ENCODE measurements around the gene PACSIN2. TPM values are rescaled to one million over a fixed set of nuclear protein-coding genes. Genes with fewer than 3 reads are reported as not detected.
"Not testable (repeated sequence)": the region's sequence is repeated elsewhere in the genome, so short reads cannot be mapped to it uniquely, and the experiment has no call there.

The PACSIN2 gene
- total RNA-seq, 1 donor from 2014 or later = 48.9 TPM

DNA sequence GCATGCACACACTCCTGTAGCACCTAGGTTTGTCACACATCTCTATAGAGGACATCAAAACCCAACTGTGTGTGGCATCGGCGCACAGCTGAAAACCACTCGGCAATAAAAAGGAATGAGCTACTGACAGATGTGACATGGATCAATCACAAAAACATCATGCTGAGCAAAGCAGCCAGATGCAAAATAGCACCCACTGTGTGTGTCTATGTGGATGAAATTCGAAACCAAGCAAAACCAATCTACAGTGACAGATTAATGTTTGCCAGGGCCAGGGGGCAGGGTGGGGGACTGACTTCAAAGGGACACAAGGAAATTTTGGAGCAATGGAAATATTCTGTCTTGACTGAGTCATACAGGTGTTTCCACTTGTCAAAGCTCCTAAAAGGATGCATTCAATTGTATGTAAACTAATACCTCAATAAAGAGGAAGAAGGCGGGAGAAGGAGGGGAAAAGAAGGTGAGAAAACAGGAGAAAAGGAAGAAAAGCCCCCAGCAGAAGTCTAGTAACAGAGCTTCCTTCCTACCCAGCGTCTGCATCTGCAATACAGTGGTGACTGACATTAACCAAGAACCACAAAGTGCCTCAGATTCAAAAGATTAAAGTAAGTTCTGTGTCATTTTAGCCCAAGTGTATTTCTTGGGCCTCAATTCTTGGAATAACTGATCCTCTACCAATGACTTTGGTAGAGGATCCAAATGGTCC is 49.8 kb downstream of the PACSIN2 start:
- H3K4me1 Mint-ChIP-seq = peaks cover 69% of the 10 kb centered on the region
- ChIA-PET POLR2A (interaction anchor here (0.6 to 2.4 kb wide), 9 partner anchors 31 to 352 kb away, joined by 3 to 24 read pairs (median 5); partner anchors contain the start of genes PACSIN2 and POLDIP3), CTCF (interaction anchor here (1.0 to 4.4 kb wide), 2 partner anchors 55 to 98 kb away, joined by 3 to 26 read pairs; no protein-coding TSS in a partner anchor)
- intact Hi-C loops (cut with micrococcal nuclease) = loop anchor here (1.0 to 10.0 kb wide), 7 partner anchors 34 to 303 kb away; partner anchors contain the start of gene PACSIN2
- H3K36me3 Mint-ChIP-seq (ENCODE audit: low read depth) = peaks cover 34% of the 10 kb centered on the region
- H3K4me3 Mint-ChIP-seq = peak overlapping the region; percentile 55
- H3K27ac Mint-ChIP-seq = peak overlapping the region; percentile 88
- ATAC-seq (ENCODE audit: low read depth) (peak; percentile 85), DNase-seq (no peak)
- no peaks in the 10 kb centered on the region for H3K9me3 Mint-ChIP-seq
- no peaks in the 10 kb centered on the region for H3K27me3 Mint-ChIP-seq
- TF ChIP-seq, protein P1, sequence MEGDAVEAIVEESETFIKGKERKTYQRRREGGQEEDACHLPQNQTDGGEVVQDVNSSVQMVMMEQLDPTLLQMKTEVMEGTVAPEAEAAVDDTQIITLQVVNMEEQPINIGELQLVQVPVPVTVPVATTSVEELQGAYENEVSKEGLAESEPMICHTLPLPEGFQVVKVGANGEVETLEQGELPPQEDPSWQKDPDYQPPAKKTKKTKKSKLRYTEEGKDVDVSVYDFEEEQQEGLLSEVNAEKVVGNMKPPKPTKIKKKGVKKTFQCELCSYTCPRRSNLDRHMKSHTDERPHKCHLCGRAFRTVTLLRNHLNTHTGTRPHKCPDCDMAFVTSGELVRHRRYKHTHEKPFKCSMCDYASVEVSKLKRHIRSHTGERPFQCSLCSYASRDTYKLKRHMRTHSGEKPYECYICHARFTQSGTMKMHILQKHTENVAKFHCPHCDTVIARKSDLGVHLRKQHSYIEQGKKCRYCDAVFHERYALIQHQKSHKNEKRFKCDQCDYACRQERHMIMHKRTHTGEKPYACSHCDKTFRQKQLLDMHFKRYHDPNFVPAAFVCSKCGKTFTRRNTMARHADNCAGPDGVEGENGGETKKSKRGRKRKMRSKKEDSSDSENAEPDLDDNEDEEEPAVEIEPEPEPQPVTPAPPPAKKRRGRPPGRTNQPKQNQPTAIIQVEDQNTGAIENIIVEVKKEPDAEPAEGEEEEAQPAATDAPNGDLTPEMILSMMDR (IDR thresholded peaks at IDR 0.05) = no peak

DNA sequence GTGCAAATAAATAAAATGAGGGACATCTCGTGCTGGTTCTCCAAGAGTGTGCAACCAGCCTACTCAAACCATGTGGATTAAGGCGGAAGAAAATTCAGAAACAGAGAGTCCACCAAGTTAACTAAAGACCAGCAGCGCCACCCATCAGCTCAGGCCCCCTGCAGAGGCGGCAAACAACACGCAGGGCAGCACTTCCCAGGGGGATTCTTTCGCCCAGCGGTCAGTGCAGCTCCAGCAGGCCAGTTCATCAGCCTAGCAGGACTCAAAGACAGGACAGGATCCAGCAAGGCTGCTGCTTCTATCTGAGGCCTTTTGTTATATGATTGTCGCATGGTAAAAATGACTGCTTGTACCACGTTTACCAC is 51.7 kb downstream of the PACSIN2 start:
- peaks cover 37% of the 10 kb centered on the region for H3K36me3 Mint-ChIP-seq (ENCODE audit: low read depth)
- H3K4me1 Mint-ChIP-seq = peaks cover 69% of the 10 kb centered on the region
- H3K27me3 Mint-ChIP-seq = no peaks in the 10 kb centered on the region
- intact Hi-C loops (cut with micrococcal nuclease) = loop anchor here (10.0 kb wide), 1 partner anchor 48 kb away; no protein-coding TSS in a partner anchor
- no peak for DNase-seq
- H3K4me3 Mint-ChIP-seq = no peak overlapping the region
- no peak overlapping the region for H3K27ac Mint-ChIP-seq
- ChIA-PET POLR2A (interaction anchor here (0.8 kb wide), 1 partner anchor 29 kb away, joined by 3 read pairs; no protein-coding TSS in a partner anchor), CTCF (interaction anchor here (0.5 to 0.7 kb wide), 2 partner anchors 76 to 106 kb away, joined by 3 to 4 read pairs; partner anchors contain the start of gene ARFGAP3)
- ATAC-seq (ENCODE audit: low read depth) = no peak
- TF ChIP-seq, protein P1 (IDR thresholded peaks at IDR 0.05) = no peak
- no peaks in the 10 kb centered on the region for H3K9me3 Mint-ChIP-seq

DNA sequence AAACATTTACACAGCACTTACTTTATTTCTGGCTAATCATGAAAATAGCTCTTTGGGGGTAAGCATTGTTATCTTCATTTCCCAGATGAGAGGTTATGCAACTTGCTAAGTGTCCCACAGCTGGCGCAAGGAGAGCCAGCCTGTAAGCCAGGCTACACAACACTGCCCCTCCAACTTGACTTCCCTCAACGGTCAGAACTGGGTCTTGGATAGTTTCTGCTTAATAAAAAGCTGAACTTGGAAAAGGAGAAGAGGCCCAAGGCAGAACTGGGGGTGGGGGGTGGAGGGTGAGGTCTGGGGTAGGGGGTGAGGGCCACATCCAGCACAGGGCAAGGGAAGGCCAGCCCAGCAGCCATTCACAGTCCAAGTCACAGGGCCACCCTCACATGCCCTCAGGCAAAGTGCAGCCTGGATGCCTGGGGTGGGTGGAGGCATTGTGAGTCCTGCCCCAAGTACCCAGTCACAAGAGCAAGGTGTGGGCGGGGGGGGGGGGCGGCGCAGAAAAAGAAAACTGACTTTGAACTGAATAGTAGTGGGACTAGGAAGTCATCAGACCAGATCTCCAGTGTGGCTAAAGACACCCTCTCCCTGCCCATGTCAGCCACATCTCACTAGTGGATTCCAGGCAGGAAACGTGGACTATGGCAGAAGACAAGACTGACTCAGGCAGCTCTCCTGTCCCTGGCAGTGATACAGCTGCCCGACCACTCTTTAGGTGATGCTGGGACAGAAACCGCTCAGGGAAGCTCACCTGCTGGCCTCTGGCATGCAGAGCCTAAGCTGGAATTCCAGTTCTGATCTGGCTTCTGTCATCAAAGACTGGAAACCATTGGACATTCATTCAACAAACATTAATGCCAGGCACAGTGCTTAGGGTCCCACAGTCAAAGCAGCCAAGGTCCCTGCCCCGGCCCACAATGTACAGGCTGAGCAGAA is 52.4 kb downstream of the PACSIN2 start:
- H3K27ac Mint-ChIP-seq = peak overlapping the region; percentile 19
- TF ChIP-seq, protein P1 (IDR thresholded peaks at IDR 0.05) = no peak
- CTCF ChIA-PET = interaction anchor here (0.5 to 1.1 kb wide), 3 partner anchors 77 to 105 kb away, joined by 3 to 4 read pairs (median 3); partner anchors contain the start of gene ARFGAP3
- H3K4me1 Mint-ChIP-seq = peaks cover 67% of the 10 kb centered on the region
- POLR2A ChIA-PET = interaction anchor here (0.7 kb wide), 2 partner anchors 66 to 308 kb away, joined by 4 to 6 read pairs; no protein-coding TSS in a partner anchor
- no peak overlapping the region for H3K4me3 Mint-ChIP-seq
- intact Hi-C loops (cut with micrococcal nuclease) = loop anchor here (10.0 kb wide), 1 partner anchor 48 kb away; no protein-coding TSS in a partner anchor
- H3K27me3 Mint-ChIP-seq = no peaks in the 10 kb centered on the region
- ATAC-seq (ENCODE audit: low read depth) = no peak
- peaks cover 32% of the 10 kb centered on the region for H3K36me3 Mint-ChIP-seq (ENCODE audit: low read depth)
- no peaks in the 10 kb centered on the region for H3K9me3 Mint-ChIP-seq
- DNase-seq = no peak

DNA sequence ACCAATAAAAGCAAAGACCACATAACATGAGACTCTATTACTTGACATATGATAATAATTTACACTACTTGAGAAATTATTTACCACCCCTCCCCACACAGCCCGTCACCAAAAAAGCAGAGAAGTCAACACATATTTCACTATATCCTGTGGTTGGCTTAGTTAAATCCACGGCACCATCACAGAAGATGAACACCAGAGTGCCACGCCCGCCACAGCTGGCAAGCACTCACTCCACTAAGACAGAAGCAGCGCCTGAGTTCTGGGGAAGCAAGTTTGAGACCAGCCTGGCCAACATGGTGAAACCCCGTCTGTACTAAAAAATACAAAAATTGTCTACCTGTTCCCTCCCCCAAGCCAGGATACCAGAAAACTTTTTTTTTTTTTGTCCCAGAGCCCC is 53.1 kb downstream of the PACSIN2 start:
- ATAC-seq (ENCODE audit: low read depth) = no peak
- TF ChIP-seq, protein P1 (IDR thresholded peaks at IDR 0.05) = no peak
- H3K4me1 Mint-ChIP-seq = peaks cover 67% of the 10 kb centered on the region
- H3K36me3 Mint-ChIP-seq (ENCODE audit: low read depth) = peaks cover 32% of the 10 kb centered on the region
- CTCF ChIA-PET = interaction anchor here (1.1 kb wide), 1 partner anchor 94 kb away, joined by 3 read pairs; no protein-coding TSS in a partner anchor
- POLR2A ChIA-PET = interaction anchor here (0.7 kb wide), 2 partner anchors 67 to 307 kb away, joined by 4 to 6 read pairs; no protein-coding TSS in a partner anchor
- H3K4me3 Mint-ChIP-seq = no peak overlapping the region
- no peaks in the 10 kb centered on the region for H3K9me3 Mint-ChIP-seq
- DNase-seq = no peak
- H3K27me3 Mint-ChIP-seq = no peaks in the 10 kb centered on the region
- no peak overlapping the region for H3K27ac Mint-ChIP-seq
- intact Hi-C loops (cut with micrococcal nuclease) = loop anchor here (10.0 kb wide), 1 partner anchor 47 kb away; no protein-coding TSS in a partner anchor

DNA sequence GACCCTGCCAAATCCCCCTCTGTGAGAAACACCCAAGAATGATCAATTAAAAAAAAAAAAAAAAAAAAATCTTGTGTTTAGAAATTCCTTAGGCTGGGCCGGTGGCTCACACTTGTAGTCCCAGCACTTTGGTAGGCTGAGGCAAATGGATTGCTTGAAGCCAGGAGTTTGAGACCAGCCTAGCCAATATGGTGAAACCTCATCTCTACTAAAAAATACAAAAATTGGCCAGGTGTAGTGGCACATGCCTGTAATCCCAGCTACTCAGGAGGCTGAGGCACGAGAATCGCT is 53.6 kb downstream of the PACSIN2 start:
- H3K27ac Mint-ChIP-seq; H3K9me3 Mint-ChIP-seq; POLR2A ChIA-PET; DNase-seq; CTCF ChIA-PET; H3K4me3 Mint-ChIP-seq; H3K27me3 Mint-ChIP-seq; ATAC-seq (ENCODE audit: low read depth): not testable (repeated sequence)
- Mint-ChIP-seq H3K36me3 (ENCODE audit: low read depth) (peaks cover 29% of the 10 kb centered on the region), H3K4me1 (peaks cover 66% of the 10 kb centered on the region)
- intact Hi-C loops (cut with micrococcal nuclease) = loop anchor here (10.0 kb wide), 1 partner anchor 47 kb away; no protein-coding TSS in a partner anchor
